Measurements from ENCODE around the gene AMMECR1. TPM values are rescaled to one million over a fixed set of nuclear protein-coding genes. Genes with fewer than 3 reads are reported as not detected.

AMMECR1 gene
- total RNA-seq, 1 experiment from 2014 or later, result 23.0 TPM

GRCh38 chrX:110146521-110146920, 171.4 kb downstream of the AMMECR1 start:
- Mint-ChIP-seq H3K4me1 (ENCODE audit: low read depth, unreplicated experiment) (no peaks in the 10 kb centered on the region), H3K4me3 (ENCODE audit: unreplicated experiment) (no peak overlapping the region), H3K27me3 (ENCODE audit: insufficient read depth, unreplicated experiment) (no peaks in the 10 kb centered on the region), H3K27ac (ENCODE audit: unreplicated experiment) (no peak overlapping the region), H3K9me3 (ENCODE audit: unreplicated experiment) (no peaks in the 10 kb centered on the region), H3K36me3 (ENCODE audit: insufficient read depth, unreplicated experiment) (peaks cover 4% of the 10 kb centered on the region)
- ChIA-PET POLR2A (no interaction called here), CTCF (interaction anchor here (0.6 to 1.4 kb wide), 16 partner anchors 12 to 701 kb away, joined by 3 to 7 read pairs (median 4); no protein-coding TSS in a partner anchor)
- Histone ChIP-seq H3K4me3 (ENCODE audit: low read depth, low read length) (no peak overlapping the region), H3K4me1 (no peaks in the 10 kb centered on the region), H3K27me3 (replicated peaks; ENCODE audit: control insufficient read depth, insufficient read depth, low read length) (no peaks in the 10 kb centered on the region), H3K9me3 (no peaks in the 10 kb centered on the region), H3K36me3 (ENCODE audit: control insufficient read depth, insufficient read depth, low read length) (no peaks in the 10 kb centered on the region)
- peak; percentile 37 to 46 for TF ChIP-seq CTCF (IDR thresholded peaks at IDR 0.05; ENCODE audit: insufficient read depth in 1 of 2, low read depth in 1 of 2, low read length in 1 of 2, severe bottlenecking in 1 of 2, unreplicated experiment in 1 of 2)
- intact Hi-C loops (cut with micrococcal nuclease; ENCODE audit: unreplicated experiment), result loop anchor here (2.0 kb wide), 1 partner anchor 236 kb away; no protein-coding TSS in a partner anchor
- BruUV-seq (replicated peaks), result no TSS peak
- DNase-seq, result peak; percentile 35 to 53

- Histone ChIP-seq H3K36me3 (ENCODE audit: control insufficient read depth, insufficient read depth, low read length) (no peaks in the 10 kb centered on the region), H3K27me3 (replicated peaks; ENCODE audit: control insufficient read depth, insufficient read depth, low read length) (no peaks in the 10 kb centered on the region), H3K9me3 (no peaks in the 10 kb centered on the region), H3K4me3 (ENCODE audit: low read depth, low read length) (no peak overlapping the region), H3K4me1 (no peaks in the 10 kb centered on the region)
- Mint-ChIP-seq H3K27ac (ENCODE audit: unreplicated experiment) (no peak overlapping the region), H3K9me3 (ENCODE audit: unreplicated experiment) (no peaks in the 10 kb centered on the region), H3K4me1 (ENCODE audit: low read depth, unreplicated experiment) (no peaks in the 10 kb centered on the region), H3K4me3 (ENCODE audit: unreplicated experiment) (no peak overlapping the region), H3K27me3 (ENCODE audit: insufficient read depth, unreplicated experiment) (no peaks in the 10 kb centered on the region), H3K36me3 (ENCODE audit: insufficient read depth, unreplicated experiment) (peaks cover 4% of the 10 kb centered on the region)
- intact Hi-C loops (cut with micrococcal nuclease; ENCODE audit: unreplicated experiment), result loop anchor here (2.0 kb wide), 1 partner anchor 235 kb away; no protein-coding TSS in a partner anchor
- DNase-seq, result no peak
- ChIA-PET POLR2A (no interaction called here), CTCF (interaction anchor here (0.6 to 1.4 kb wide), 13 partner anchors 12 to 702 kb away, joined by 3 to 7 read pairs (median 4); no protein-coding TSS in a partner anchor)
- TF ChIP-seq CTCF (IDR thresholded peaks at IDR 0.05; ENCODE audit: insufficient read depth in 1 of 2, low read depth in 1 of 2, low read length in 1 of 2, severe bottlenecking in 1 of 2, unreplicated experiment in 1 of 2), result peak; percentile 39 to 49
- BruUV-seq (replicated peaks), result no TSS peak
Observed at GRCh38 chrX:110145854-110146253, 172.0 kb downstream of the AMMECR1 start.

GRCh38 chrX:110145311-110145710, 172.6 kb downstream of the AMMECR1 start:
- Mint-ChIP-seq H3K9me3 (ENCODE audit: unreplicated experiment) (no peaks in the 10 kb centered on the region), H3K36me3 (ENCODE audit: insufficient read depth, unreplicated experiment) (peaks cover 4% of the 10 kb centered on the region), H3K27ac (ENCODE audit: unreplicated experiment) (no peak overlapping the region), H3K4me1 (ENCODE audit: low read depth, unreplicated experiment) (no peaks in the 10 kb centered on the region), H3K27me3 (ENCODE audit: insufficient read depth, unreplicated experiment) (no peaks in the 10 kb centered on the region), H3K4me3 (ENCODE audit: unreplicated experiment) (no peak overlapping the region)
- CTCF ChIA-PET, result no interaction called here
- POLR2A ChIA-PET, result no interaction called here
- no peak for TF ChIP-seq CTCF (IDR thresholded peaks at IDR 0.05; ENCODE audit: insufficient read depth in 1 of 2, low read depth in 1 of 2, low read length in 1 of 2, severe bottlenecking in 1 of 2, unreplicated experiment in 1 of 2)
- Histone ChIP-seq H3K36me3 (ENCODE audit: control insufficient read depth, insufficient read depth, low read length) (no peaks in the 10 kb centered on the region), H3K4me3 (ENCODE audit: low read depth, low read length) (no peak overlapping the region), H3K9me3 (no peaks in the 10 kb centered on the region), H3K27me3 (replicated peaks; ENCODE audit: control insufficient read depth, insufficient read depth, low read length) (no peaks in the 10 kb centered on the region), H3K4me1 (no peaks in the 10 kb centered on the region)
- intact Hi-C loops (cut with micrococcal nuclease; ENCODE audit: unreplicated experiment), result no loop called here
- no peak for DNase-seq
- no TSS peak for BruUV-seq (replicated peaks)

Other genes starting within 250 kb of the AMMECR1 start
- 0.09 and 0.26 TPM in 2 replicates for gene RTL9, start 40.8 kb upstream of the AMMECR1 start, total RNA-seq (2022)